A204.1 (cell line): Measurements from ENCODE around the gene PDHX.

Experiments used
- FAIRE-seq: peaks from 2 replicates; lab custom pipeline; 2012; peaks lifted over from hg19 to GRCh38; lab: Jason Lieb, UNC

Gene PDHX

DNA sequence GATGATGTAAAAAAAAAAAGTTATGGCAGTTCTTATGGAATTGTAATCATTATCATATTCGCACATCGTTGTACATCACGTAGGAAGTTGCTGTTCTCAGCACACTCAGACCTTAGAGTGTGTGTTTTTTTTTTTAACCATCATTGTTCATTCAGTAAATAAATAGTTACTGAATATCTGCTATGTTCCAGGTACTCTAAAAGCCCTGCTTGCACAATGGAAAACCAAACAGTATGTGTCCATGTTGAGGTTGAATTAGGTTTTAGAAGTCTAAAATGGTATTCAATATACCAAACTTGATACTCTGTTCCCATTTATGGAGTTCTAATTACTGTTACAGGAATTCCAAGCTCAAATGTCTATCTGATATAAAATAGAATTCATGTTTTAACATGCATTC lies 41.2 kb downstream of the PDHX start:
- FAIRE-seq: no peak

DNA sequence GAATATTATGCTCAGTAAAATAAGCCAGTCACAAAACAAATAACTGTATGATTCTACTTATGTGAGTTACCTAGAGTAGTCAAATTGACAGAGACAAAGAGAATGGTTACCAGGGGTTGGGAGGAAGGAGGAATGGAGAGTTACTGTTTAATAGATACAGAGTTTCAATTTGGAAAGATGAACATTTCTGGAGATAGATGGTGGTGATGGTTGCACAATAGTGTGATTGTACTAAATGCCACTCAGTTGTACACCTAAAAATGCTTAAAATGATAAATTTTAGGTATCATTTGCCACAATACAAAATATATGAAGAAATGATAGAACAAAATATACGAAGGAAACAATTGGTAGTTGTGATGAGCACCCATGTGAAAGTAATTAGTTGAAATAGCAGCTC lies 43.4 kb downstream of the PDHX start:
- no peak for FAIRE-seq

DNA sequence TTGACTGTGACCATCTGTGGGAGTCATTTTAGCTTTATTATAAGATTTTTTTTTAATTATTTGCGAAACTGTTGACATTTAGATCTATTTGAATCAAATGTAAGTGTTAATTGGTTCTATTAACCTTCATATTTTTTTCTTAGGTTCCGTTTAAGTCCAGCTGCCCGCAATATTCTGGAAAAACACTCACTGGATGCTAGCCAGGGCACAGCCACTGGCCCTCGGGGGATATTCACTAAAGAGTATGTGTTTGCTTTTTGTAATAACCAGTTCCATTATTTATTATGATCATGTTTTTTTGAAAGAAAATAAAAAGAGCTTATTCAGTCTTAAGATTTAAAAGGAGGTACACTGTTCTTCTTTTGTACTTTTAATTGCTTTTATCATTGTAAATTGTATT lies 43.9 kb downstream of the PDHX start:
- FAIRE-seq: no peak

GRCh38 chr11:34962034-34962433 lies 45.6 kb downstream of the PDHX start:
- no peak for FAIRE-seq

GRCh38 chr11:34963351-34963750 lies 46.9 kb downstream of the PDHX start:
- no peak for FAIRE-seq

DNA sequence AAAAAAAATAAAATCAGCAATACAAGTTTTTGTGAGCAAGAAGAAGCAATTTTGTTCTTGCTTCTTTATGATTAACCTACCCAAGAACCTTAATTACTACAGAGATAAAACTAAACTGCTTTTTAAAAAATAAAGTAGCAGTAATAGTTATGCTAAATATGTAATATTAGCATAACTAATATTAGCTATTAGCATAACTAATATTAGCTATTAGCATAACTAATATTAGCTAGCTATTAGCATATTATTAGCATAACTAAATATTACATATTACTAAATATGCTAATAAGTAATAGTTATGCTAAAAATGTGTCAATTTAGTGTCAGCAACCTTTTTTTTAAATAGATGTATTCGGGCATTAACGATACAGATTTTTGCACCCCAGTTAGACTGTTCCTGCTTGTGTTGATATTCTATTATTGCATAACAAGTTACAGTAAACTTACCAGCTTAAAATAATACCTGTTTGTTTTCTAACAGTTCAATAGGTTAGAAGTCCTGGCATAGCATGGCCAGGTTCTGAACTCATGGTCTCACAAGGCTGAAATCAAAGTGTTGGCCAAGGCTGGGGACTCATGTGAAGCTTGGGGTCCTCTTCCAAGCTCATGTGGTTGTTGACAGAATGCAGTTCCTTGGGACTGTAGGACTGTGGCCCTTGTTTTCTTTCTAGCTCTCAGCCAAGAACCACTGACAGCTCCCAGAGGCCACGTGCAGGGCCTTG lies 48.4 kb downstream of the PDHX start:
- FAIRE-seq: no peak

- no peak for FAIRE-seq
Measured at GRCh38 chr11:34968862-34969261, 52.4 kb downstream of the PDHX start.

- FAIRE-seq: no peak
Measured at GRCh38 chr11:34970033-34970432, 53.6 kb downstream of the PDHX start.

DNA sequence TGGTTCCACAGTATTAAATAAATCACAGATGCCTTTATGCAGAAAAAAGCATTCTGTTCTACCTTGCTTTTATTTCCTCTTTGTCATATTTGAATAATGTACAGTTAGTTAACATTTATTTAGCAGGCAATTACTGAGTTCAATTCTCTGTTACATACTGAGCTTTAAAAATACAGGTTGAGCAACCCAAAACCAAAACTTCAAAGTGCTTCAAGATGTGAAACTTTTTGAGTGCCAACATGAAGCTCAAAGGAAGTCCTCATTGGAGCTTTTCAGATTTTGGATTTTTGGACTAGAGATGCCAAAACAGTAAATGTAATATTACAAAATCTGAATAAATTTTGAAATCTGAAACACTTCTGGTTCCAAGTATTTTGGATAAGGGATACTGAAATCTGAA lies 54.1 kb downstream of the PDHX start:
- no peak for FAIRE-seq

- no peak for FAIRE-seq
Measured at GRCh38 chr11:34971928-34972327, 55.5 kb downstream of the PDHX start.

DNA sequence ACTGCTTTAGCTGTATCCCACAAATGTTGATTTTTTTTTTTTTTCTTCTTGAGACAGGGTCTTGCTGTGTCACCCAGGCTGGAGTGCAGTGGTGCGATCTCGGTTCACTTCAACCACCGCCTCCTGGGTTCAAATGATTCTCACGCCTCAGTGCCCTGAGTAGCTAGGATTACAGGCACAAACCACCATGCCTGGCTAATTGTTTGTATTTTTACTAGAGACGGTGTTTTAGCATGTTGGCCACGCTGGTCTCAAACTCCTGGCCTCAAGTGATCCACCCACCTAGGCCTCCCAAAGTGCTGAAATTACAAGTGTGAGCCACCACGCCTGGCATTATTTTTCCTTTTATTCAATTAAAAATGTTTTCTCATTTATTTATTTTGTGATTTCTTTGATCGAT lies 55.9 kb downstream of the PDHX start:
- no peak for FAIRE-seq

GRCh38 chr11:34972892-34973291 lies 56.5 kb downstream of the PDHX start:
- FAIRE-seq: no peak

GRCh38 chr11:34975482-34975881 lies 59.1 kb downstream of the PDHX start:
- FAIRE-seq: no peak

GRCh38 chr11:34976496-34977088 lies 60.2 kb downstream of the PDHX start:
- no peak for FAIRE-seq

GRCh38 chr11:34977089-34977912 lies 60.9 kb downstream of the PDHX start:
- FAIRE-seq: no peak

DNA sequence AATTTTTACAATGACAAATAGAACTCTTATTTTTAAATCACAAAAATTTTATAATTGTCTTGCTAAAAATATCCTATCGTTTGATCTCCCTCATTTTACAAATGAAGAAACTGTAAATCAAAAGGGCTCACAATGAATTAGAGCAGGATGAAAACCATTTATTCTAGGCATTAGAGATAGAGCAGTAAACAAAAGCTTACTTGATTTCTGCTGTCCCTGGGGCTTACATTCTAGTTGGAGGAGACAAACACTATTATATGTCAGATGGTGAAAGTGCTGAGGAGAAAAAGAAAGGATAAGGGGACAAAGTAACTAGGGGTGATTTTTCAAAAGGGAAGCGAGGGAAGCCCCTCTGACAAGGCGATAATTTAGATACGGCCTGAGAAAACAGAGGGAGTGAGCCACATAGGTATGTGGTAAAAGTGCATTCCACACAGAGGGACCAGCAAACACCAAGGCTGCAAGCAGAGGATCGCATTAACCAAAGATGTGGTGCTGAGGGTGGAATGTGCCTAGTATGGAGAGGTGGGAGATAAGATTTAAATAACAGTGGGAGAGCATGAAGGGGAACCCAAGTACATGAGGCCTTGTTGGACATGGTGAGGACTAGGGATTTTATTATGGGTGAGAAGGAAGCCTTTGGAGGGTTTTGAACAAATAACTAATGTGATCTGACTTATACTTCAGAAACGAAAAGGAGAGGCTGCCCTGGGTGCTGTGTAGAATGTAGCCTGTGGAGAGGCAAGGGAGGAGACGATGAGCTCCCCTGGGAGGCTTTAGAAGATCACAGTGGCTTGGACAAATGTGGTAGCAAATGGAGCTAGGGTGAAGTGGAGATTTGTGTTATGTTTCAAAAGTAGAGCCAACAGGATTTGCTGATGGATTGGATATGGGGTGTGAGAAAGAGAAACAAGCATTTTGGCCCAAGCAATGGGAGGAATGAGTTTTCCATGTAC lies 62.1 kb downstream of the PDHX start:
- FAIRE-seq: no peak

DNA sequence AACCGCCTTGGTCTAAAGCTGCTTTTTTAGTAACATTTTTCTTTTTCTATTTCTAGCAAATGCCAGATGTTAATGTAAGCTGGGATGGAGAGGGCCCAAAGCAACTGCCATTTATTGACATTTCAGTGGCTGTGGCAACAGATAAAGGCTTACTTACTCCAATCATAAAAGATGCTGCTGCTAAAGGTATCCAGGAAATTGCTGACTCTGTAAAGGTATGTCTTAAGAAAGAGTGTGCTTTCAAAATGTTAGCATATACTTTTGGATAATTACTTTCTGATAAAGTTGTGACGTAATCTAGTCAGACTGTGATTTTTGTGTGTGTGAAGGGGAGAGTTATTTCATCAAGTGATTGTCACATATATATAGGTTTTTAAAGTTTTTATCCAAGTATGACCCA lies 68.1 kb downstream of the PDHX start:
- no peak for FAIRE-seq

DNA sequence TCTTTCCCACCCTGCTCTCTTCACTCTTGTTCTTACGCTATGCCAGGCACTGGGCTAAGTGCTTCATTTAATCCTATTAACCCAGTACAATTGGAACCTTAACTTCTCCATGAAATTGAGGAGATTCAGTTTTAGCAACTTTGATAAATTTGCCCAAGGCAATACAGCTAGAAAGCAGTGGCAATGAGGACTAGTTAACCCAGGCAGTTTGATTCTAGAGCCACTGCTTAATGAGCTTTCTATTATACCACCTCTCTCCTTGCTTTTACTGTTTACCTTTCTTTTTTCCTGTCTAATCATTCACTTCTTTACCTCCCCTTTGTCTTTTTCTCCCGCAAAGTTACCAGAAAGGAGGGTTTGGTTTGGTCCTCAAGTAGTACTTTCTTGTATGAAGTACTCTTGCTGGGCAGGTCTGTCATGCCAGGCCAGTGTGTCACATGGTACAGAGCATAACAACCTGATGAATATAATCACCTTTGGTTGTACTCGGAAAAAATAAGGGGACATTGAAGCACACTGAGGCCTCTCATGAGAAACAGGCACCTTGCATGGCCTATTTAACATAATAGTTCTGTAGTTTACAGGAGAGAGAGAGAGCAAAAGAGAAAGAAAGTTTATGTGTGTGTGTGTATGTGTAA lies 70.6 kb downstream of the PDHX start:
- FAIRE-seq: no peak

- no peak for FAIRE-seq
Measured at GRCh38 chr11:34987617-34988016, 71.2 kb downstream of the PDHX start.

DNA sequence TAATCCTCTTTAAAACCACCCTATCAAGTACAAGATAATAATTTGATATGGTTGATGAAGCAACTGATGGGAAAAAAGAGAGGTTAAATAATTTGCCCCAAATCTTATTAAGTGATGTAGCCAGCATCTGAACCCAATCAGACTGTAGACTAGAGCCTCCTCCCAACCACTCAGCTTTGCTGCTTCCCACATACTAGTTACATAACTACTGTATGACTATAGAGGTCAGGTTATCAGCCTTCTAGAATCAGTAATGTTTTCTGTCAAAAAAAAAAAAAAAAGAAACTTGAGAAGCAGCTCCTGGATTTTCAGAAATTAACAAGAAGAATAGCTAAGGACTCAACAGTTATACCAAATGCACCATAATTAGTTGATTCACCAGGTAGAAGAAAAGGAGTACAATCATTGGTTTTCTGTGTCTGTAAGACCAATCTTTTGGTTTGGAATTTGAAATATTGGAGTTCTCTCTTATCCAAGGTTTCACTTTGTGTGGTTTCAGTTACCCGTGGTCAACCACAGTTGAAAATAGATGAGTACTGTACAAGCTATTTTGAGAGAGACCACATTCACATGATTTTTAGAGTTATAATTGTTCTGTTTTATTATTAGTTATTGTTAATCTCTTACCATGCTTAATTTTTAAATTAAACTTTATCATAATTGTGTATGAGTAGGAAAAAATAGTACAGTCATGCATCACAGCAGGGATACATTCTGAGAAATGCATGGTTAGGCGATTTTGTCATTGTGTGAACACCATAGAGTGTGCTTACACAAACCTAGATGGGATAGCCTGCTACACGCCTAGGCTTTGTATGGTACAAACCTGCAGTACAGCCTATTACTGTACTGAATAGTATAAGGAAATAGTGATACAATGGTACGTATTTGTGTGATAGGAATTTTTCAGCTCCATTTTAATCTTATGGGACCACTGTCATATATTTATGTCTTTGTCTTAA lies 72.2 kb downstream of the PDHX start:
- no peak for FAIRE-seq

- FAIRE-seq: no peak
Measured at GRCh38 chr11:34990916-34991315, 74.5 kb downstream of the PDHX start.
